ENCODE data around the gene FAM13B. TPM values are rescaled to one million over a fixed set of nuclear protein-coding genes. Genes with fewer than 3 reads are reported as not detected.
"Not testable (repeated sequence)": the region's sequence is repeated elsewhere in the genome, so short reads cannot be mapped to it uniquely, and the experiment has no call there.

FAM13B gene
- polyA plus RNA-seq, 3 donors, result 11.5 to 17.0 (median 12.9) TPM

GRCh38 chr5:138078006-138078643 lies 45.2 kb upstream of the FAM13B start:
- no peak overlapping the region for H3K9ac ChIP-seq (ENCODE audit: insufficient read depth, low read length, poor library complexity, severe bottlenecking)
- no peaks in the 10 kb centered on the region for H3K36me3 Mint-ChIP-seq
- H4K20me1 ChIP-seq (ENCODE audit: insufficient read depth, low read length), result no peaks in the 10 kb centered on the region
- no peaks in the 10 kb centered on the region for H3K9me3 ChIP-seq (replicated peaks in 1 of 2; ENCODE audit: control insufficient read depth in 1 of 2, insufficient read depth in 1 of 2, low read length in 2 of 2)
- no peak overlapping the region for H3K4me3 ChIP-seq (replicated peaks in 1 of 3; ENCODE audit: low read depth in 2 of 3, low read length in 3 of 3)
- H3K27me3 ChIP-seq (ENCODE audit: control insufficient read depth in 2 of 2, insufficient read depth in 2 of 2, low read length in 2 of 2), result no peaks in the 10 kb centered on the region
- H3K27me3 Mint-ChIP-seq (ENCODE audit: low read depth in 3 of 3), result peaks cover 2 to 5% (median 2%) of the 10 kb centered on the region in 3 donors
- no peak overlapping the region for H3K4me3 Mint-ChIP-seq
- WGBS (ENCODE audit: insufficient coverage), result 100% methylated on average over 1 of the region's 1 CpG
- no peak for DNase-seq
- H3K36me3 ChIP-seq (replicated peaks in 1 of 2; ENCODE audit: control insufficient read depth in 1 of 2, insufficient read depth in 2 of 2, low read length in 2 of 2), result no peaks in the 10 kb centered on the region
- H3K4me1 ChIP-seq (ENCODE audit: control insufficient read depth in 1 of 2, insufficient read depth in 2 of 2, low read length in 2 of 2), result peaks cover 8% of the 10 kb centered on the region in 2 donors
- TF ChIP-seq, protein P1, sequence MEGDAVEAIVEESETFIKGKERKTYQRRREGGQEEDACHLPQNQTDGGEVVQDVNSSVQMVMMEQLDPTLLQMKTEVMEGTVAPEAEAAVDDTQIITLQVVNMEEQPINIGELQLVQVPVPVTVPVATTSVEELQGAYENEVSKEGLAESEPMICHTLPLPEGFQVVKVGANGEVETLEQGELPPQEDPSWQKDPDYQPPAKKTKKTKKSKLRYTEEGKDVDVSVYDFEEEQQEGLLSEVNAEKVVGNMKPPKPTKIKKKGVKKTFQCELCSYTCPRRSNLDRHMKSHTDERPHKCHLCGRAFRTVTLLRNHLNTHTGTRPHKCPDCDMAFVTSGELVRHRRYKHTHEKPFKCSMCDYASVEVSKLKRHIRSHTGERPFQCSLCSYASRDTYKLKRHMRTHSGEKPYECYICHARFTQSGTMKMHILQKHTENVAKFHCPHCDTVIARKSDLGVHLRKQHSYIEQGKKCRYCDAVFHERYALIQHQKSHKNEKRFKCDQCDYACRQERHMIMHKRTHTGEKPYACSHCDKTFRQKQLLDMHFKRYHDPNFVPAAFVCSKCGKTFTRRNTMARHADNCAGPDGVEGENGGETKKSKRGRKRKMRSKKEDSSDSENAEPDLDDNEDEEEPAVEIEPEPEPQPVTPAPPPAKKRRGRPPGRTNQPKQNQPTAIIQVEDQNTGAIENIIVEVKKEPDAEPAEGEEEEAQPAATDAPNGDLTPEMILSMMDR (IDR thresholded peaks at IDR 0.05), result no peak
- intact Hi-C loops (cut with micrococcal nuclease), result loop anchor here in 1 of 2 donors (2.0 kb wide), 1 partner anchor 55 kb away; no protein-coding TSS in a partner anchor
- H3K4me2 ChIP-seq (replicated peaks; ENCODE audit: extremely low read depth, low read length, poor library complexity, severe bottlenecking), result no peak overlapping the region
- peaks cover 11% of the 10 kb centered on the region for H3K4me1 Mint-ChIP-seq
- no peaks in the 10 kb centered on the region for H3K9me3 Mint-ChIP-seq
- H3K27ac ChIP-seq (ENCODE audit: low read depth in 1 of 2, low read length in 2 of 2), result no peak overlapping the region
- no peaks in the 10 kb centered on the region for H3K79me2 ChIP-seq (ENCODE audit: insufficient read depth, low read length)
- no peak overlapping the region for H3K27ac Mint-ChIP-seq
- no peak overlapping the region for H2AFZ ChIP-seq (ENCODE audit: insufficient read depth, low read depth, low read length, poor library complexity, severe bottlenecking)

- Mint-ChIP-seq H3K9me3 (no peaks in the 10 kb centered on the region), H3K27me3 (ENCODE audit: low read depth in 3 of 3) (peaks cover 2 to 5% (median 2%) of the 10 kb centered on the region in 3 donors), H3K27ac (no peak overlapping the region), H3K36me3 (no peaks in the 10 kb centered on the region), H3K4me3 (no peak overlapping the region), H3K4me1 (peaks cover 11% of the 10 kb centered on the region)
- Histone ChIP-seq H2AFZ (ENCODE audit: insufficient read depth, low read depth, low read length, poor library complexity, severe bottlenecking) (no peak overlapping the region), H3K4me3 (replicated peaks in 1 of 3; ENCODE audit: low read depth in 2 of 3, low read length in 3 of 3) (no peak overlapping the region), H4K20me1 (ENCODE audit: insufficient read depth, low read length) (no peaks in the 10 kb centered on the region), H3K27me3 (ENCODE audit: control insufficient read depth in 2 of 2, insufficient read depth in 2 of 2, low read length in 2 of 2) (no peaks in the 10 kb centered on the region), H3K36me3 (replicated peaks in 1 of 2; ENCODE audit: control insufficient read depth in 1 of 2, insufficient read depth in 2 of 2, low read length in 2 of 2) (no peaks in the 10 kb centered on the region), H3K4me2 (replicated peaks; ENCODE audit: extremely low read depth, low read length, poor library complexity, severe bottlenecking) (no peak overlapping the region), H3K79me2 (ENCODE audit: insufficient read depth, low read length) (no peaks in the 10 kb centered on the region), H3K9me3 (replicated peaks in 1 of 2; ENCODE audit: control insufficient read depth in 1 of 2, insufficient read depth in 1 of 2, low read length in 2 of 2) (no peaks in the 10 kb centered on the region), H3K27ac (ENCODE audit: low read depth in 1 of 2, low read length in 2 of 2) (no peak overlapping the region), H3K4me1 (ENCODE audit: control insufficient read depth in 1 of 2, insufficient read depth in 2 of 2, low read length in 2 of 2) (peaks cover 8% of the 10 kb centered on the region in 2 donors), H3K9ac (ENCODE audit: insufficient read depth, low read length, poor library complexity, severe bottlenecking) (no peak overlapping the region)
- peak; percentile 32 to 68 (median 58) for DNase-seq
- TF ChIP-seq, protein P1 (IDR thresholded peaks at IDR 0.05), result peak; percentile 93
- intact Hi-C loops (cut with micrococcal nuclease), result loop anchor here in 1 of 2 donors (2.0 kb wide), 1 partner anchor 56 kb away; no protein-coding TSS in a partner anchor
- no CpG with 5 or more reads among the region's 5 CpGs for WGBS (ENCODE audit: insufficient coverage)
Observed at GRCh38 chr5:138077064-138077696, 44.3 kb upstream of the FAM13B start.

- WGBS (ENCODE audit: insufficient coverage), result no CpG with 5 or more reads among the region's 32 CpGs
- H3K4me3 Mint-ChIP-seq; H3K27me3 ChIP-seq (ENCODE audit: control insufficient read depth in 2 of 2, insufficient read depth in 2 of 2, low read length in 2 of 2); DNase-seq; H3K36me3 ChIP-seq (replicated peaks in 1 of 2; ENCODE audit: control insufficient read depth in 1 of 2, insufficient read depth in 2 of 2, low read length in 2 of 2); H3K9ac ChIP-seq (ENCODE audit: insufficient read depth, low read length, poor library complexity, severe bottlenecking); H3K36me3 Mint-ChIP-seq; H3K27me3 Mint-ChIP-seq (ENCODE audit: low read depth in 3 of 3); H3K4me3 ChIP-seq (replicated peaks in 1 of 3; ENCODE audit: low read depth in 2 of 3, low read length in 3 of 3); H3K27ac Mint-ChIP-seq; H4K20me1 ChIP-seq (ENCODE audit: insufficient read depth, low read length); H3K27ac ChIP-seq (ENCODE audit: low read depth in 1 of 2, low read length in 2 of 2); intact Hi-C loops (cut with micrococcal nuclease); H3K9me3 ChIP-seq (replicated peaks in 1 of 2; ENCODE audit: control insufficient read depth in 1 of 2, insufficient read depth in 1 of 2, low read length in 2 of 2); H3K4me1 Mint-ChIP-seq; H3K4me1 ChIP-seq (ENCODE audit: control insufficient read depth in 1 of 2, insufficient read depth in 2 of 2, low read length in 2 of 2); H2AFZ ChIP-seq (ENCODE audit: insufficient read depth, low read depth, low read length, poor library complexity, severe bottlenecking); H3K9me3 Mint-ChIP-seq; H3K79me2 ChIP-seq (ENCODE audit: insufficient read depth, low read length); H3K4me2 ChIP-seq (replicated peaks; ENCODE audit: extremely low read depth, low read length, poor library complexity, severe bottlenecking): not testable (repeated sequence)
Observed at GRCh38 chr5:138070026-138070425, 37.1 kb upstream of the FAM13B start.
